GM12878 (cell line): ENCODE results near the gene TMEM256.

Experiments
- CTCF ChIP-seq, 3 experiments: IDR thresholded peaks in 2 of 3; conservative IDR thresholded peaks in 1 of 3; 2 replicates each; pipeline ENCODE4 v1.5.1; 2011; ENCODE audit warnings: low read depth in 3 of 3, low read length in 3 of 3, mild to moderate bottlenecking in 3 of 3, control low read depth in 2 of 3, moderate library complexity in 2 of 3, inconsistent platforms in 1 of 3, mixed read lengths in 1 of 3; ENCODE audit not compliant: control insufficient read depth in 2 of 3, insufficient read depth in 1 of 3; ENCODE audit errors: extremely low read depth in 1 of 3
- EP300 ChIP-seq, 2 experiments: fragments of 150-350 bp in 1 of 2; IDR thresholded peaks; 2 replicates each; pipeline ENCODE4 v1.6.1; 2011 to 2012; ENCODE audit warnings: low read depth in 2 of 2, low read length in 2 of 2, borderline replicate concordance in 1 of 2, improper control_type of control experiment in 1 of 2, inconsistent platforms in 1 of 2; ENCODE audit not compliant: control insufficient read depth in 1 of 2
- GABPA ChIP-seq: IDR thresholded peaks from 2 replicates; pipeline ENCODE4 v1.6.1; 2014; ENCODE audit warnings: antibody characterized with exemption, low read depth, mild to moderate bottlenecking, inconsistent platforms
- HCFC1 ChIP-seq: fragments of 150-350 bp; IDR thresholded peaks from 2 replicates; pipeline ENCODE4 v1.6.1; 2014; ENCODE audit warnings: low read length
- MAX ChIP-seq: IDR thresholded peaks from 2 replicates; pipeline ENCODE4 v1.6.1; 2012; ENCODE audit warnings: low read depth, low read length, improper control_type of control experiment

GRCh38 chr17:7415784-7416183 lies 11.9 kb upstream of the TMEM256 start:
- TF ChIP-seq GABPA, result no peak
- no peak for TF ChIP-seq EP300 (IDR thresholded peaks at IDR 0.05; ENCODE audit: borderline replicate concordance in 1 of 2, control insufficient read depth in 1 of 2, low read depth in 2 of 2, low read length in 2 of 2)
- no peak for TF ChIP-seq CTCF (IDR thresholded peaks at IDR 0.05 in 2 of 3, conservative IDR thresholded peaks at IDR 0.05 in 1 of 3; ENCODE audit: control insufficient read depth in 2 of 3, extremely low read depth in 1 of 3, insufficient read depth in 1 of 3, low read depth in 3 of 3, low read length in 3 of 3)
- no peak for TF ChIP-seq HCFC1
- no peak for TF ChIP-seq MAX
